Liver (tissue), 9 donors: ENCODE results near the gene AKR1D1. TPM values are rescaled to one million over a fixed set of nuclear protein-coding genes. Genes with fewer than 3 reads are reported as not detected.

Source experiments
- DNase-seq: peaks from one replicate; pipeline ENCODE4 v3.0.0-alpha.2; 2017; ENCODE audit warnings: low spot score
- H3K27ac ChIP-seq, 2 donors: one replicate each; pipeline ENCODE4 v1.7.0; 2013; ENCODE audit warnings: inconsistent platforms in 2 of 2, low read length in 2 of 2, control low read depth in 1 of 2, low read depth in 1 of 2, mild to moderate bottlenecking in 1 of 2
- H3K27me3 ChIP-seq, 4 donors: one replicate each; pipeline versions ENCODE4 v1.6.1 to v1.7.0; 2013; ENCODE audit warnings: low read length in 3 of 4, inconsistent platforms in 1 of 4, mild to moderate bottlenecking in 1 of 4, moderate library complexity in 1 of 4; ENCODE audit not compliant: control insufficient read depth in 4 of 4, insufficient read depth in 4 of 4
- H3K36me3 ChIP-seq, 4 donors: one replicate each; pipeline versions ENCODE4 v1.6.1 to v1.7.0; 2013; ENCODE audit warnings: low read length in 3 of 4, mild to moderate bottlenecking in 3 of 4, low read depth in 1 of 4, moderate library complexity in 1 of 4; ENCODE audit not compliant: control insufficient read depth in 4 of 4, insufficient read depth in 3 of 4
- H3K4me1 ChIP-seq, 4 donors: one replicate each; pipeline versions ENCODE4 v1.6.1 to v1.7.0; 2013; ENCODE audit warnings: low read length in 3 of 4, mild to moderate bottlenecking in 3 of 4, moderate library complexity in 1 of 4; ENCODE audit not compliant: control insufficient read depth in 4 of 4, insufficient read depth in 4 of 4
- H3K4me3 ChIP-seq, 3 donors: one replicate each; pipeline versions ENCODE4 v1.6.1 to v1.7.0; 2013; ENCODE audit warnings: low read length in 3 of 3, control low read depth in 1 of 3, low read depth in 1 of 3, mild to moderate bottlenecking in 1 of 3
- H3K9ac ChIP-seq, 2 donors: one replicate each; pipeline ENCODE4 v1.7.0; 2013; ENCODE audit warnings: low read length in 2 of 2, mild to moderate bottlenecking in 2 of 2, moderate library complexity in 2 of 2, control low read depth in 1 of 2, low read depth in 1 of 2
- H3K9me3 ChIP-seq, 4 donors: one replicate each; pipeline versions ENCODE4 v1.6.1 to v1.7.0; 2013; ENCODE audit warnings: low read length in 3 of 4; ENCODE audit not compliant: control insufficient read depth in 4 of 4
- CTCF ChIP-seq: fragments of 150-350 bp; IDR thresholded peaks from 2 replicates; pipeline ENCODE4 v1.5.1; 2017; ENCODE audit warnings: improper control_type of control experiment, low read depth, low read length; ENCODE audit not compliant: missing input control
- EGR1 ChIP-seq, 2 donors: IDR thresholded peaks; 2 replicates each; pipeline ENCODE4 v1.6.1; 2016 to 2018; ENCODE audit warnings: antibody characterized with exemption in 2 of 2, low read depth in 2 of 2
- FOXA2 ChIP-seq: IDR thresholded peaks from 2 replicates; pipeline ENCODE4 v1.6.1; 2016; ENCODE audit warnings: antibody characterized with exemption
- GABPA ChIP-seq, 2 donors: IDR thresholded peaks in 1 of 2; conservative IDR thresholded peaks in 1 of 2; 2 replicates each; pipeline ENCODE4 v1.6.1; 2016; ENCODE audit warnings: antibody characterized with exemption in 2 of 2, mild to moderate bottlenecking in 1 of 2, moderate library complexity in 1 of 2
- HNF4A ChIP-seq, 2 donors: conservative IDR thresholded peaks; 2 replicates each; pipeline ENCODE4 v1.6.1; 2016; ENCODE audit warnings: antibody characterized with exemption in 2 of 2, mild to moderate bottlenecking in 2 of 2
- HNF4G ChIP-seq: IDR thresholded peaks from 2 replicates; pipeline ENCODE4 v1.6.1; 2016; ENCODE audit warnings: antibody characterized with exemption
- JUND ChIP-seq, 2 donors: IDR thresholded peaks; 2 replicates each; pipeline ENCODE4 v1.6.1; 2016; ENCODE audit warnings: antibody characterized with exemption in 2 of 2
- MAX ChIP-seq: IDR thresholded peaks from 2 replicates; pipeline ENCODE4 v1.6.1; 2016; ENCODE audit warnings: antibody characterized with exemption
- RAD21 ChIP-seq, 2 donors: IDR thresholded peaks; 2 replicates each; pipeline ENCODE4 v1.6.1; 2016; ENCODE audit warnings: antibody characterized with exemption in 2 of 2, mild to moderate bottlenecking in 2 of 2
- REST ChIP-seq: IDR thresholded peaks from 2 replicates; pipeline ENCODE4 v1.6.1; 2016; ENCODE audit warnings: antibody characterized with exemption, mild to moderate bottlenecking
- RXRA ChIP-seq, 2 donors: IDR thresholded peaks; 2 replicates each; pipeline ENCODE4 v1.6.1; 2017 to 2018; ENCODE audit warnings: antibody characterized with exemption in 2 of 2, mild to moderate bottlenecking in 1 of 2
- SP1 ChIP-seq: IDR thresholded peaks from 2 replicates; pipeline ENCODE4 v1.6.1; 2018; ENCODE audit warnings: antibody characterized with exemption, mild to moderate bottlenecking
- TAF1 ChIP-seq: conservative IDR thresholded peaks from 2 replicates; pipeline ENCODE4 v1.6.1; 2016; ENCODE audit warnings: antibody characterized with exemption, mild to moderate bottlenecking
- YY1 ChIP-seq: IDR thresholded peaks from 2 replicates; pipeline ENCODE4 v1.6.1; 2016; ENCODE audit warnings: antibody characterized with exemption, mild to moderate bottlenecking
- ZBTB33 ChIP-seq: IDR thresholded peaks from 2 replicates; pipeline ENCODE4 v1.6.1; 2016; ENCODE audit warnings: antibody characterized with exemption
- WGBS: extraction: QIAGEN DNeasy Blood & Tissue Kit; methylation state at CpG from one replicate; pipeline ENCODE4 v1.1.7; 2013; 5-methylcytosine and 5-hydroxymethylcytosine counted together
- polyA plus RNA-seq, 2 donors: library from polyadenylated mRNA; stranded (reverse) in 1 of 2; unstranded in 1 of 2; fragments of 200-250 nt in 1 of 2; fragments of >200 nt in 1 of 2; fragmentation: Nextera tagmentation in 1 of 2; extraction: Ambion mirVana in 1 of 2; gene quantifications; one replicate each; pipeline versions ENCODE4 v1.2.1 to v1.2.3, GENCODE V29; 2013 to 2015
- total RNA-seq, 2 donors: library from RNA; depleted of rRNA; stranded (reverse); fragments of >200 nt; gene quantifications; one replicate each; pipeline ENCODE4 v1.2.3, GENCODE V29; 2014
- donor health status: healthy.
- donor health status: healthy.
- donor health status: healthy.
- donor health status: healthy.
- donor health status: healthy.

Gene AKR1D1
- total and polyA plus RNA-seq, 4 donors, result 18.6 to 93.9 (median 31.9) TPM

GRCh38 chr7:138027100-138027499 is 49.2 kb upstream of the AKR1D1 start:
- no peaks in the 10 kb centered on the region for H3K27me3 ChIP-seq
- no peaks in the 10 kb centered on the region for H3K36me3 ChIP-seq
- no peaks in the 10 kb centered on the region for H3K9me3 ChIP-seq
- no peak for TF ChIP-seq GABPA (IDR thresholded peaks at IDR 0.05 in 1 of 2, conservative IDR thresholded peaks at IDR 0.05 in 1 of 2)
- no peak overlapping the region for H3K27ac ChIP-seq
- peaks cover 0 to 20% (median 6%) of the 10 kb centered on the region in 4 donors for H3K4me1 ChIP-seq
- 72% methylated on average over 2 of the region's 2 CpGs for WGBS
- H3K4me3 ChIP-seq, result no peak overlapping the region
- H3K9ac ChIP-seq, result no peak overlapping the region
- DNase-seq, result no peak

GRCh38 chr7:138029126-138029525 is 47.1 kb upstream of the AKR1D1 start:
- Histone ChIP-seq H3K9ac (no peak overlapping the region), H3K36me3 (no peaks in the 10 kb centered on the region), H3K9me3 (no peaks in the 10 kb centered on the region), H3K27me3 (no peaks in the 10 kb centered on the region), H3K4me1 (peaks cover 0 to 12% (median 4%) of the 10 kb centered on the region in 4 donors), H3K4me3 (no peak overlapping the region), H3K27ac (no peak overlapping the region)
- TF ChIP-seq CTCF (no peak), SP1 (no peak), EGR1 (IDR thresholded peaks at IDR 0.05; ENCODE audit: low read depth in 2 of 2) (no peak), MAX (no peak), FOXA2 (no peak), ZBTB33 (no peak), YY1 (no peak), REST (no peak), HNF4A (conservative IDR thresholded peaks at IDR 0.05) (no peak), JUND (IDR thresholded peaks at IDR 0.05) (no peak), TAF1 (no peak), HNF4G (no peak), RXRA (IDR thresholded peaks at IDR 0.05) (no peak), GABPA (IDR thresholded peaks at IDR 0.05 in 1 of 2, conservative IDR thresholded peaks at IDR 0.05 in 1 of 2) (no peak), RAD21 (IDR thresholded peaks at IDR 0.05) (no peak)
- WGBS, result 97% methylated on average over 4 of the region's 4 CpGs
- no peak for DNase-seq
